K562 (cell line): ENCODE measurements around the gene TCP11.

Source experiments
- PCBP2 ChIP-seq: fragments of 200-400 bp; formaldehyde crosslinking; IDR thresholded peaks from 2 replicates; pipeline ENCODE4 v1.6.1; 2018; ENCODE audit warnings: low read length, low read depth, mild to moderate bottlenecking, moderate library complexity; ENCODE audit not compliant: poor library complexity, severe bottlenecking
- POLR2A ChIP-seq: fragments of 450-650 bp; conservative IDR thresholded peaks from 2 replicates; pipeline ENCODE4 v1.6.1; 2016
- TF ChIP-seq, protein P1 (sequence below), 3 experiments: IDR thresholded peaks in 2 of 3; conservative IDR thresholded peaks in 1 of 3; 2 replicates each; pipeline ENCODE4 v1.5.1; 2011 to 2012; ENCODE audit warnings: low read length in 3 of 3, mild to moderate bottlenecking in 3 of 3, control low read depth in 2 of 3, improper control_type of control experiment in 1 of 3, inconsistent platforms in 1 of 3, low read depth in 1 of 3, mixed read lengths in 1 of 3, moderate library complexity in 1 of 3; ENCODE audit not compliant: insufficient read depth in 2 of 3

DNA sequence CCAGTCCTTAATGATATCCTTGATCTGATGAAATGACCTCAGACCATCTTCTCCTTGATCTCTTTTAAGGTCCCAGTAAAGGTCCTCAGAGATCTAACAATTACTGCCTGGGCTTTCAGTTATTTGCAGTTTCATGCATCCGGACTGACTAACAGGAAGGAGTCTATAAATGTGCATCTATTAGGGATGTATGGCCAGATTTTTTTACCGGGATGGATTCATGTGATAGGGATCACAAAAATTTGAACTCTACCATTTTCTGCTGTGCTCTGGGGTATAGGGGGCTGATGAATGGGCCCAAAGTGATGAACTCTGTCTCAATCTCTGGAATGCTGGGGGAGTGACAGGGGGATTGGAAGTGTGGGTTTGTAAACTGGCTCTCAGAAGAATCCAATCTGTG is 36.5 kb upstream of the TCP11 start:
- TF ChIP-seq, protein P1, sequence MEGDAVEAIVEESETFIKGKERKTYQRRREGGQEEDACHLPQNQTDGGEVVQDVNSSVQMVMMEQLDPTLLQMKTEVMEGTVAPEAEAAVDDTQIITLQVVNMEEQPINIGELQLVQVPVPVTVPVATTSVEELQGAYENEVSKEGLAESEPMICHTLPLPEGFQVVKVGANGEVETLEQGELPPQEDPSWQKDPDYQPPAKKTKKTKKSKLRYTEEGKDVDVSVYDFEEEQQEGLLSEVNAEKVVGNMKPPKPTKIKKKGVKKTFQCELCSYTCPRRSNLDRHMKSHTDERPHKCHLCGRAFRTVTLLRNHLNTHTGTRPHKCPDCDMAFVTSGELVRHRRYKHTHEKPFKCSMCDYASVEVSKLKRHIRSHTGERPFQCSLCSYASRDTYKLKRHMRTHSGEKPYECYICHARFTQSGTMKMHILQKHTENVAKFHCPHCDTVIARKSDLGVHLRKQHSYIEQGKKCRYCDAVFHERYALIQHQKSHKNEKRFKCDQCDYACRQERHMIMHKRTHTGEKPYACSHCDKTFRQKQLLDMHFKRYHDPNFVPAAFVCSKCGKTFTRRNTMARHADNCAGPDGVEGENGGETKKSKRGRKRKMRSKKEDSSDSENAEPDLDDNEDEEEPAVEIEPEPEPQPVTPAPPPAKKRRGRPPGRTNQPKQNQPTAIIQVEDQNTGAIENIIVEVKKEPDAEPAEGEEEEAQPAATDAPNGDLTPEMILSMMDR (IDR thresholded peaks at IDR 0.05 in 2 of 3, conservative IDR thresholded peaks at IDR 0.05 in 1 of 3; ENCODE audit: insufficient read depth in 2 of 3, low read depth in 1 of 3, low read length in 3 of 3) = no peak
- TF ChIP-seq POLR2A (no peak), PCBP2 (no peak)
